ENCODE data around the gene NTSR1.

GRCh38 chr20:62796699-62797491, 88.3 kb downstream of the NTSR1 start:
- TF ChIP-seq CTCF (IDR thresholded peaks at IDR 0.05) = no peak
- TF ChIP-seq, protein P1, sequence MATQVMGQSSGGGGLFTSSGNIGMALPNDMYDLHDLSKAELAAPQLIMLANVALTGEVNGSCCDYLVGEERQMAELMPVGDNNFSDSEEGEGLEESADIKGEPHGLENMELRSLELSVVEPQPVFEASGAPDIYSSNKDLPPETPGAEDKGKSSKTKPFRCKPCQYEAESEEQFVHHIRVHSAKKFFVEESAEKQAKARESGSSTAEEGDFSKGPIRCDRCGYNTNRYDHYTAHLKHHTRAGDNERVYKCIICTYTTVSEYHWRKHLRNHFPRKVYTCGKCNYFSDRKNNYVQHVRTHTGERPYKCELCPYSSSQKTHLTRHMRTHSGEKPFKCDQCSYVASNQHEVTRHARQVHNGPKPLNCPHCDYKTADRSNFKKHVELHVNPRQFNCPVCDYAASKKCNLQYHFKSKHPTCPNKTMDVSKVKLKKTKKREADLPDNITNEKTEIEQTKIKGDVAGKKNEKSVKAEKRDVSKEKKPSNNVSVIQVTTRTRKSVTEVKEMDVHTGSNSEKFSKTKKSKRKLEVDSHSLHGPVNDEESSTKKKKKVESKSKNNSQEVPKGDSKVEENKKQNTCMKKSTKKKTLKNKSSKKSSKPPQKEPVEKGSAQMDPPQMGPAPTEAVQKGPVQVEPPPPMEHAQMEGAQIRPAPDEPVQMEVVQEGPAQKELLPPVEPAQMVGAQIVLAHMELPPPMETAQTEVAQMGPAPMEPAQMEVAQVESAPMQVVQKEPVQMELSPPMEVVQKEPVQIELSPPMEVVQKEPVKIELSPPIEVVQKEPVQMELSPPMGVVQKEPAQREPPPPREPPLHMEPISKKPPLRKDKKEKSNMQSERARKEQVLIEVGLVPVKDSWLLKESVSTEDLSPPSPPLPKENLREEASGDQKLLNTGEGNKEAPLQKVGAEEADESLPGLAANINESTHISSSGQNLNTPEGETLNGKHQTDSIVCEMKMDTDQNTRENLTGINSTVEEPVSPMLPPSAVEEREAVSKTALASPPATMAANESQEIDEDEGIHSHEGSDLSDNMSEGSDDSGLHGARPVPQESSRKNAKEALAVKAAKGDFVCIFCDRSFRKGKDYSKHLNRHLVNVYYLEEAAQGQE (IDR thresholded peaks at IDR 0.05; ENCODE audit: insufficient read depth in 1 of 2, low read depth in 2 of 2, low read length in 1 of 2) = no peak

All from Panc1 (cell line).